DMS79 treated with DMSO at 0.1 percent for 48 hours (cell line): ENCODE results near the gene ZBTB48.

Experiments used
- DNase-seq: peaks from one replicate; lab custom pipeline; 2025; lab: John Stamatoyannopoulos, UW

The ZBTB48 gene

GRCh38 chr1:6574025-6574620 lies 5.7 kb upstream of the ZBTB48 start:
- no peak for DNase-seq

- no peak for DNase-seq
Observed at GRCh38 chr1:6574818-6575217, 5.0 kb upstream of the ZBTB48 start.

GRCh38 chr1:6577831-6578525 lies 1.8 kb upstream of the ZBTB48 start:
- no peak for DNase-seq

DNA sequence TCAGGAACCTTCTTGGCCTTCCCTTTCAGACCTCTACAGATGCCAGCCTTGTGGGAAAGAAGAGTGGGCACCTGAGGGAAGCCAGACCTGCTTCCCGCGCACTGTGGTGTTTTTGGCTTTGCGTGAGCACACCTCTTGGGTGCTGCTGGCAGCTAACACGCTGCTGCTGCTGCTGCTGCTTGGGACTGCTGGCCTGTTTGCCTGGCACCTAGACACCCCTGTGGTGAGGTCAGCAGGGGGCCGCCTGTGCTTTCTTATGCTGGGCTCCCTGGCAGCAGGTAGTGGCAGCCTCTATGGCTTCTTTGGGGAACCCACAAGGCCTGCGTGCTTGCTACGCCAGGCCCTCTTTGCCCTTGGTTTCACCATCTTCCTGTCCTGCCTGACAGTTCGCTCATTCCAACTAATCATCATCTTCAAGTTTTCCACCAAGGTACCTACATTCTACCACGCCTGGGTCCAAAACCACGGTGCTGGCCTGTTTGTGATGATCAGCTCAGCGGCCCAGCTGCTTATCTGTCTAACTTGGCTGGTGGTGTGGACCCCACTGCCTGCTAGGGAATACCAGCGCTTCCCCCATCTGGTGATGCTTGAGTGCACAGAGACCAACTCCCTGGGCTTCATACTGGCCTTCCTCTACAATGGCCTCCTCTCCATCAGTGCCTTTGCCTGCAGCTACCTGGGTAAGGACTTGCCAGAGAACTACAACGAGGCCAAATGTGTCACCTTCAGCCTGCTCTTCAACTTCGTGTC lies 995 bp upstream of the ZBTB48 start:
- no peak for DNase-seq

DNA sequence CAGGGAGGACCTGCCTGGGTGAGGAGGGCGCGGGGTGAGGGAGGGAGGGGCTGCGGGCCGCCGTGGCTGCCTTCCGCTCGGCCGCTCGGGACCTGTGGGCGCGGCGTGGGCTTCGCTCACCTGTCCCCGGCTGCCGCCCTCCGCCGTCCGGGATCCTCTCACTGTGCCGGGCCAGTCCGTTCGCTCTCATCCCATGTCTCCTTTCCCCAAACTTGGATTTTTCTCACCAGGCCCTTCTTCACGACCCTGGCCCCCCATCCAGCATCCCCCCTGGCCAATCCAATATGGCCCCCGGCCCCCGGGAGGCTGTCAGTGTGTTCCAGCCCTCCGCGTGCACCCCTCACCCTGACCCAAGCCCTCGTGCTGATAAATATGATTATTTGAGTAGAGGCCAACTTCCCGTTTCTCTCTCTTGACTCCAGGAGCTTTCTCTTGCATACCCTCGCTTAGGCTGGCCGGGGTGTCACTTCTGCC lies 362 bp downstream of the ZBTB48 start:
- DNase-seq = no peak

DNA sequence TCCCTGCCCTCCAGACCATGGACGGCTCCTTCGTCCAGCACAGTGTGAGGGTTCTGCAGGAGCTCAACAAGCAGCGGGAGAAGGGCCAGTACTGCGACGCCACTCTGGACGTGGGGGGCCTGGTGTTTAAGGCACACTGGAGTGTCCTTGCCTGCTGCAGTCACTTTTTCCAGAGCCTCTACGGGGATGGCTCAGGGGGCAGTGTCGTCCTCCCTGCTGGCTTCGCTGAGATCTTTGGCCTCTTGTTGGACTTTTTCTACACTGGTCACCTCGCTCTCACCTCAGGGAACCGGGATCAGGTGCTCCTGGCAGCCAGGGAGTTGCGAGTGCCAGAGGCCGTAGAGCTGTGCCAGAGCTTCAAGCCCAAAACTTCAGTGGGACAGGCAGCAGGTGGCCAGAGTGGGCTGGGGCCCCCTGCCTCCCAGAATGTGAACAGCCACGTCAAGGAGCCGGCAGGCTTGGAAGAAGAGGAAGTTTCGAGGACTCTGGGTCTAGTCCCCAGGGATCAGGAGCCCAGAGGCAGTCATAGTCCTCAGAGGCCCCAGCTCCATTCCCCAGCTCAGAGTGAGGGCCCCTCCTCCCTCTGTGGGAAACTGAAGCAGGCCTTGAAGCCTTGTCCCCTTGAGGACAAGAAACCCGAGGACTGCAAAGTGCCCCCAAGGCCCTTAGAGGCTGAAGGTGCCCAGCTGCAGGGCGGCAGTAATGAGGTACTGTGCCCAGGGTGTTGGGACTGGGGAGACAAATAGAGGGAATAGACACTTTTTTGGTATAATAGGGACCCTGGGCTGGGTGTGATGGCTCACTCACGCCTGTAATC lies 1.0 kb downstream of the ZBTB48 start:
- no peak for DNase-seq

GRCh38 chr1:6581561-6582305 lies 1.9 kb downstream of the ZBTB48 start:
- DNase-seq = no peak

GRCh38 chr1:6582370-6582769 lies 2.6 kb downstream of the ZBTB48 start:
- DNase-seq = no peak

GRCh38 chr1:6584126-6585080 lies 4.6 kb downstream of the ZBTB48 start:
- no peak for DNase-seq

DNA sequence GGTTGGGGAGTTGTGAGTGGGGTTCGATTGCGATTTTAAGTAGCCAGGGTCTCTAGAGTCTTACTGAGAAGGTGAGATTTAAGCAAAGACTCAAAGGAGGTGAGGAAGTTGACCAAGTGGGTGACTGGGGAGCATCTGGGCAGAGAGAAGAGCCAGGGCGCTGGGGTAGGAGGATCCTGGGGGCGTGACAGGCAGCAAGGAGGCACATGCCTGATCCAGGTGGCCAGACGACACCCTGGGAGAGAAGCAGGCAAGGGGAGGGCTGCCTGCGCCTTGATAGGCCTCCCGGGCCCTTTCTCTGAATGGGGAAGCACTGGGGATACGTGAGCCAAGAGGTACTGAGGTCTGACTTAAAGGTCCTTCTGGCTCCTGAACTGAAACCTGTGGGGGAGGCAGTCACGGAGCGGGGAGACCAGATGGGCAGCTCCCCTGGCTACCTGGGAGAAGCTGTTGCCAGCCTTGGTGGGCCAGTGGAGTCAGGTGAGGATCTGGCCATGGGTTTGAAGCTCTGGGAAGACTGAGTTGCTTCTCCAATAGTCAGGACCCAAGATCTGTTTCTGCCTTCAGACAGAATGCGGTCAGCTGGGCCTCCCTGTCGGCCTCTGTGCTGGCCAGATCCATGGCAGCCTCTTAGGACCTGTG lies 5.4 kb downstream of the ZBTB48 start:
- DNase-seq = no peak

- no peak for DNase-seq
Observed at GRCh38 chr1:6585841-6586240, 6.0 kb downstream of the ZBTB48 start.

DNA sequence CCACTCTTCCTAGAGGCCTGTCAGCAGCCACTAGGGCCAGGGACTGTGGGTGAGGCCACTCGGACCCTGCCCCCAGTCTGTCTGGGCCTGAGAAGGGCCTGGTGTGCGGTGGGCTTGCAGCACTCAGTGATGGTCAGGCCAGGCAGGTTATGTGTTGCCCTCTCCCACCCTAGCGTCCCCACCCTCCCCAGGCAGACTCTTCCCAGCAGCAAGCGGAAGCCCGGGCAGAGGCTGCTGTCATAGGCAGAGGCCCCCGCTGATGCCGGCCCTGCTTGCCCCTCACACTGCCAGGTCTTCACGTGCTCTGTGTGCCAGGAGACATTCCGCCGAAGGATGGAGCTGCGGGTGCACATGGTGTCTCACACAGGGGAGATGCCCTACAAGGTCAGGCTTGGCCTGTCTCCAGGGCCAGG lies 6.6 kb downstream of the ZBTB48 start:
- no peak for DNase-seq

- peak; percentile 90 for DNase-seq
Observed at GRCh38 chr1:6587261-6588005, 7.6 kb downstream of the ZBTB48 start.

- DNase-seq = peak; percentile 53
Observed at GRCh38 chr1:6588128-6588892, 8.5 kb downstream of the ZBTB48 start.

DNA sequence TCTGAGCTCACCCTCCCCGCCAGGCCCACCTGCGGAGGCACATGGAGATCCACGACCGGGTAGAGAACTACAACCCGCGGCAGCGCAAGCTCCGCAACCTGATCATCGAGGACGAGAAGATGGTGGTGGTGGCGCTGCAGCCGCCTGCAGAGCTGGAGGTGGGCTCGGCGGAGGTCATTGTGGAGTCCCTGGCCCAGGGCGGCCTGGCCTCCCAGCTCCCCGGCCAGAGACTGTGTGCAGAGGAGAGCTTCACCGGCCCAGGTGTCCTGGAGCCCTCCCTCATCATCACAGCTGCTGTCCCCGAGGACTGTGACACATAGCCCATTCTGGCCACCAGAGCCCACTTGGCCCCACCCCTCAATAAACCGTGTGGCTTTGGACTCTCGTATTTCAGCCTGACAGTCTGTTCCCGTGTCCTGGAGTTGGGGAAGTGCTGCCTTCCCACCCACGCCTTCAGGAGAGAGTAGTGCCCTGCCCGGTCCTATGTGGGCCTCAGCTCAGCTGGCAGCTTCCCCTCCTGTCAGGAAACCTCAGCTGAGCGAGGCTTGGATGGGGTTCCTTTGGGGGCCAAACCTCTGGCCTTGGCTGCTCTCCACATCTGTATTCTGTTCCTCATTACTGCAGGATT lies 9.2 kb downstream of the ZBTB48 start:
- no peak for DNase-seq

GRCh38 chr1:6590046-6590445 lies 10.3 kb downstream of the ZBTB48 start:
- no peak for DNase-seq

- no peak for DNase-seq
Observed at GRCh38 chr1:6591222-6591621, 11.4 kb downstream of the ZBTB48 start.

GRCh38 chr1:6591644-6592043 lies 11.8 kb downstream of the ZBTB48 start:
- no peak for DNase-seq
